GM19328 (cell line): Measurements from ENCODE around the gene GNA12.

ENCODE experiments used
- ATAC-seq: cut with Tn5 transposase; IDR thresholded peaks from one replicate; pipeline ENCODE4 v1.9.1; 2021; ENCODE audit warnings: mild to moderate bottlenecking, moderate library complexity; ENCODE audit not compliant: unreplicated experiment

The GNA12 gene

GRCh38 chr7:2819161-2819953 lies 24.8 kb downstream of the GNA12 start:
- no peak for ATAC-seq

- no peak for ATAC-seq
Measured at GRCh38 chr7:2818653-2819052, 25.5 kb downstream of the GNA12 start.

GRCh38 chr7:2818121-2818520 lies 26.0 kb downstream of the GNA12 start:
- no peak for ATAC-seq

- no peak for ATAC-seq
Measured at GRCh38 chr7:2817456-2817855, 26.7 kb downstream of the GNA12 start.

GRCh38 chr7:2815875-2816245 lies 28.2 kb downstream of the GNA12 start:
- no peak for ATAC-seq

GRCh38 chr7:2814946-2815874 lies 28.9 kb downstream of the GNA12 start:
- ATAC-seq, result no peak

- no peak for ATAC-seq
Measured at GRCh38 chr7:2814186-2814945, 29.7 kb downstream of the GNA12 start.

GRCh38 chr7:2813350-2814185 lies 30.5 kb downstream of the GNA12 start:
- ATAC-seq, result no peak

- ATAC-seq, result no peak
Measured at GRCh38 chr7:2812831-2813230, 31.3 kb downstream of the GNA12 start.

GRCh38 chr7:2812114-2812487 lies 32.0 kb downstream of the GNA12 start:
- no peak for ATAC-seq

- ATAC-seq, result no peak
Measured at GRCh38 chr7:2811476-2812113, 32.5 kb downstream of the GNA12 start.

- no peak for ATAC-seq
Measured at GRCh38 chr7:2810682-2811415, 33.3 kb downstream of the GNA12 start.

GRCh38 chr7:2809903-2810625 lies 34.0 kb downstream of the GNA12 start:
- ATAC-seq, result no peak

- no peak for ATAC-seq
Measured at GRCh38 chr7:2808891-2809665, 35.0 kb downstream of the GNA12 start.

GRCh38 chr7:2807845-2808772 lies 36.0 kb downstream of the GNA12 start:
- ATAC-seq, result no peak

GRCh38 chr7:2807460-2807844 lies 36.7 kb downstream of the GNA12 start:
- no peak for ATAC-seq

- ATAC-seq, result no peak
Measured at GRCh38 chr7:2806571-2806970, 37.5 kb downstream of the GNA12 start.
